Activated CD4-positive, alpha-beta memory T cell treated with anti-CD3 and anti-CD28 coated beads for 36 hours (primary cell): ENCODE measurements around the gene LRBA. TPM values are rescaled to one million over a fixed set of nuclear protein-coding genes. Genes with fewer than 3 reads are reported as not detected.
"Not testable (repeated sequence)": the region's sequence is repeated elsewhere in the genome, so short reads cannot be mapped to it uniquely, and the experiment has no call there.

Experiments used
- CTCF ChIA-PET: fragments of 350-600 bp; sonication (Branson Sonifier 250); formaldehyde crosslinking; loops from one replicate; lab custom pipeline; 2021; ENCODE audit warnings: antibody characterized with exemption, inconsistent platforms; lab: Charles Lee
- POLR2A ChIA-PET: fragments of 350-600 bp; sonication (Branson Sonifier 250); formaldehyde crosslinking; loops from one replicate; lab custom pipeline; 2021; ENCODE audit warnings: antibody characterized with exemption; lab: Charles Lee
- DNase-seq: peaks from one replicate; pipeline ENCODE4 v3.0.0-alpha.2; 2020
- H3K27ac Mint-ChIP-seq: one replicate; pipeline ENCODE4 v1.8.0; 2021; ENCODE audit warnings: mixed read lengths
- H3K27me3 Mint-ChIP-seq: one replicate; pipeline ENCODE4 v1.8.0; 2021; ENCODE audit warnings: mixed read lengths
- H3K36me3 Mint-ChIP-seq: one replicate; pipeline ENCODE4 v1.8.0; 2021; ENCODE audit warnings: mixed read lengths
- H3K4me1 Mint-ChIP-seq: one replicate; pipeline ENCODE4 v1.8.0; 2021; ENCODE audit warnings: low read depth, mixed read lengths
- H3K4me3 Mint-ChIP-seq: one replicate; pipeline ENCODE4 v1.8.0; 2021; ENCODE audit warnings: mild to moderate bottlenecking, mixed read lengths
- H3K9me3 Mint-ChIP-seq: one replicate; pipeline ENCODE4 v1.8.0; 2021; ENCODE audit warnings: mixed read lengths
- intact Hi-C: fragments of 100-400 bp; cut with micrococcal nuclease; formaldehyde crosslinking; loops from one replicate; pipeline ENCODE4 v1.15.1; 2023
- total RNA-seq, 2 experiments: library from RNA; stranded (reverse); gene quantifications; one replicate each; pipeline ENCODE4 v1.2.3, GENCODE V29; 2021

LRBA gene
- total RNA-seq, 2 experiments from 2014 or later: 62.4 to 63.7 TPM

DNA sequence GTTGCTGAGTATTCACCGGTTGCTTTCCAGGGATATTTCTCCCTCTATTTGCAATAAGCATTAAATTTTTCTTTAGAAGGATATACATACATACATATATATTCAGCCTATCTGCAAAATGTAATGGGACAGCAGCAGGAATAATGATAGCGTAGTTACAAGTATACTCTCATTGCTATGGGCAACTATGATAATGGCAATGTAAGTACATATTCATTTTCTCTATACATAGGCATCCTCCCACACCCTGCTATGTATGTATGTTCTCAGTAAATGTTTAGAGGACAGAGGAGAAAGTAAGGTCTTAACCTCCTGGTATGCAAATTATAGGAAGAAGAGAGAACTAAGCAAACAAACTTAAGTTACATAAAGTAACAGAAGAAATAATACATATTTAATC is 452.8 kb downstream of the LRBA start:
- CTCF ChIA-PET: interaction anchor here (0.6 kb wide), 1 partner anchor 304 kb away, joined by 4 read pairs; no protein-coding TSS in a partner anchor
- no peaks in the 10 kb centered on the region for H3K4me1 Mint-ChIP-seq
- H3K4me3 Mint-ChIP-seq: no peak overlapping the region
- H3K36me3 Mint-ChIP-seq: peaks cover 19% of the 10 kb centered on the region
- no peaks in the 10 kb centered on the region for H3K27me3 Mint-ChIP-seq
- H3K9me3 Mint-ChIP-seq: peaks cover 9% of the 10 kb centered on the region
- POLR2A ChIA-PET: no interaction called here
- no peak overlapping the region for H3K27ac Mint-ChIP-seq
- DNase-seq: no peak
- intact Hi-C loops: no loop called here

DNA sequence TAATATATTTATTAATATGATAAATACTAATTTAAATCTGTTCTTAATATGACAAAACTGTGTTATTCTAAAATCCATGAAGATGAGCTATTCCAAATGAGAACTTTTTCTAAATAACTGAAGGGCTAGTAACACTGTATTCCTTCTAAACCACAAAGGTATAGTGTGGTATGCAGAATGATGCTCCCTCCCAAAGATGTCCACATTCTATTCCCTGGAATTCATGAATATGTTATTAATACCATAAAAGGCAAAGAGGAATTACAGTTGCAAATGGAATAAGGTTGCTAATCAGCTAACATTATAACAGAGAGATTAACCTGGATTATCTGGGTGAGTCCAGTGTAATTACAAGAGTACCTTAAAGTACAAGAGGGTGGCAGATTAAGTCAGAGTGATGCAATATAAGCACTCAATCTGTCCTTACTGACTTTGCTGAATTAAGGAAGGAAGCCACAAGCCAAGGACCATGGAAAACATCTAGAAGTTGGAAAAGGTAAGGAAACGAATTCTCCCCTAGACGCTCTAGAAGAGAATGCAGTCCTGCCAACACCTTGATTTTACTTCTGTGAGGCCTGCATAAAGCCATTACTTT is 453.8 kb downstream of the LRBA start:
- Mint-ChIP-seq H3K36me3 (peaks cover 17% of the 10 kb centered on the region), H3K27me3 (no peaks in the 10 kb centered on the region), H3K9me3 (peaks cover 9% of the 10 kb centered on the region), H3K27ac (no peak overlapping the region), H3K4me1 (no peaks in the 10 kb centered on the region), H3K4me3 (no peak overlapping the region)
- POLR2A ChIA-PET: no interaction called here
- CTCF ChIA-PET: no interaction called here
- intact Hi-C loops: no loop called here
- no peak for DNase-seq

DNA sequence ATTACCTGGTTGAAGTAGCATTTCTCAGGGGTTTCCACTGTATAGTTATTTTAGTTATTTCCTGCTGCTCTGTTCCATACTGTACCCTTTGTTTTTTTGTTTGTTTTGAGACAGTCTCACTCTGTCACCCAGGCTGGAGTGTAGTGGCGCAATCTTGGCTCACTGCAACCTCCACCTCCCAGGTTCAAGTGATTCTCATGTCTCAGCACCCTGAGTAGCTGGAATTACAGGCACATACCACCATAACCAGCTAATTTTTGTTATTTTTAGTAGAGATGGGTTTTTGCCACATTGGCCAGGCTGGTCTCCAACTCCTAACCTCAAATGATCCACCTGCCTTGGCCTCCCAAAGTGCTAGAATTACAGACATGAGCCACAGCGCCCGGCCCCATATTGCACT is 457.3 kb downstream of the LRBA start:
- Mint-ChIP-seq H3K36me3 (peaks cover 13% of the 10 kb centered on the region), H3K9me3 (peaks cover 11% of the 10 kb centered on the region)
- H3K27me3 Mint-ChIP-seq, H3K4me3 Mint-ChIP-seq, DNase-seq, H3K27ac Mint-ChIP-seq, H3K4me1 Mint-ChIP-seq, intact Hi-C loops, POLR2A ChIA-PET, CTCF ChIA-PET: not testable (repeated sequence)

DNA sequence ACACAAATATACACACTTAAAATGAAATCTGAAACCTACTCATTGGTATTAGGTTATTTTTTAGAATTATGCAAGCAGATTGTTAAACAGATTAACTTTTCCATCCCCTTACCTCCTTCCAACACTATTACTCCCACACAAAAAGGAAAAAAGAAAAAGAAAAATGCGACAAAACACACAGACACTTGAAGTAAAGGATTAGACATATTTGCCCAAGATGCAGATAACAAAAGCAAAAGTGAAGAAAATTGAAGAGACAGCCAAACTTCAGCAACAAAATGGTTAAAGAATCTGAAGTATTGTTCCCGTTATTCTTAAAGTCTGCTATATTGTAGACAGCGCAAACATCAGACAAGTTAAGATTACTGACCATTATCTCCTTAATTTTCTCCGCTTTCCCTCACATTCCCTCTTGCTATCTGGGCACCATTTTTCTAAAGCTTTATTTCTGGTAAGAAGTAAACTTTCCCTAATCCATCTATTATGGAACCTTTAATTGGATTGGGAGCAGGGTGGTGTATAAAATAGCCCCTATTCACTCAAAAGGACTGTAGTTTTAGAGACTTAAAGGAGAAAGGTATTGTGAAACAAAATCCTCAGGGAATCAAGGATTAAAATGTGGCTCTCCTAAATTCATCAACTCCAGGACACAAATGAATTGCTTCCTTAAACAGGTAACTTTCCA is 467.8 kb downstream of the LRBA start:
- Mint-ChIP-seq H3K9me3 (peaks cover 3% of the 10 kb centered on the region), H3K27ac (no peak overlapping the region), H3K36me3 (peaks cover 6% of the 10 kb centered on the region), H3K4me1 (no peaks in the 10 kb centered on the region), H3K27me3 (no peaks in the 10 kb centered on the region), H3K4me3 (no peak overlapping the region)
- DNase-seq: no peak
- CTCF ChIA-PET: no interaction called here
- POLR2A ChIA-PET: no interaction called here
- intact Hi-C loops: no loop called here

DNA sequence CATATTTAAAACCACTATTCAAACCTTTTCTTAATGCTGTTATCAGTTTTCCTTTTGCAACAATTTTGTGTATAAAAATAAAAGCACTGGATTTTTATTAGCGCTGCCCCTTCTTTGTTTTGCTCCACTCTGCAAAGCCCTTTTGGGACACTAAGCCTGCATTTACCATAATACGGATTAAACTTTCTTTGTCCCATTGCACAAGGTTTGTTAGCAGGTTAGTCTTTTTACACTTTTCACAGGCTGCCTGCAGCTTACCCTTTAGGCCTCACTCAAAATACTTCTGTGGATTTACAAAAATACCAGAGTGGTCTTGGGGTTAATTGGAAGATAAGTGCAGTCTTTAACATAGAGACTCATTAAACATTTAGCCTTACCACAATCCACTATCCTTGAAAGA is 468.8 kb downstream of the LRBA start:
- no peaks in the 10 kb centered on the region for H3K9me3 Mint-ChIP-seq
- ChIA-PET CTCF (interaction anchor here (0.9 kb wide), 1 partner anchor 8 kb away, joined by 3 read pairs; no protein-coding TSS in a partner anchor), POLR2A (no interaction called here)
- intact Hi-C loops: no loop called here
- H3K27ac Mint-ChIP-seq: no peak overlapping the region
- no peak overlapping the region for H3K4me3 Mint-ChIP-seq
- H3K27me3 Mint-ChIP-seq: no peaks in the 10 kb centered on the region
- DNase-seq: no peak
- no peaks in the 10 kb centered on the region for H3K36me3 Mint-ChIP-seq
- H3K4me1 Mint-ChIP-seq: no peaks in the 10 kb centered on the region

DNA sequence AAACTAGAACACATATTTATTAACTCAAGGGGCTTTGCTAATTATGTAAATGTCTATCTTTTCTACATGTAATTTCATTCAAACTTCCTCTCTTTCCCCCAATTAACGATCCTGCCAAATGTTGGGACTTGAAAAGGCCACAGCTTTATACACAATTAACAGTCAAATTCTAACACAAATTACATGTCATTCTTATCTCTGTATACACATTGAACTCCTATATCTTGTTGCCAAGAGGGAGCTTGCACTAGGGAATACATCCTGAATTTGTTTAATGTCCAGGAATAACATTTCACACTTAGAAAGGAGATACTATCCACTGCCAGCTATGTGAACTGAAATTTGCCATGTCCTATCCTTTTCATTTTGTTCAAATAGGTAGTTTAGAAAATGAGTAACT is 472.0 kb downstream of the LRBA start:
- POLR2A ChIA-PET: no interaction called here
- Mint-ChIP-seq H3K27me3 (no peaks in the 10 kb centered on the region), H3K9me3 (no peaks in the 10 kb centered on the region), H3K4me3 (no peak overlapping the region), H3K4me1 (no peaks in the 10 kb centered on the region), H3K27ac (no peak overlapping the region), H3K36me3 (peaks cover 4% of the 10 kb centered on the region)
- CTCF ChIA-PET: no interaction called here
- intact Hi-C loops: no loop called here
- DNase-seq: no peak

DNA sequence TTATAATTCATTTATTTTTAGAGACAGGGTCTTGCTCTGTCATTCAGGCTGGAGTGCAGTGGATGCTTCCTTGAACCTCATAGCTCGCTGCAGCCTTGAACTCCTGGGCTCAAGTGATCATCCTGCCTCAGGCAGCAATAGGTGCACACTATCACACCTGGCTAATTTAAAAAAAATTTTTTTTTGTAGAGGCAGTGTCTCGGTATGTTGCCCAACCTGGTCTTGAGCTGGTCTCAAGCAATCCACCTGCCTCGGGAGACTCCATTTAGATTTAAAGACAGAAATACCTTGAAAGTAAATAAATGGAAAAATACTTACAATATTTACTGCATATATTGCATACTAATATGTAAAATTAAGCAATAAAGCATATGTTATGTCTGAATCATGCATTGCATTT is 473.4 kb downstream of the LRBA start:
- H3K9me3 Mint-ChIP-seq: no peaks in the 10 kb centered on the region
- no peaks in the 10 kb centered on the region for H3K4me1 Mint-ChIP-seq
- ChIA-PET CTCF (no interaction called here), POLR2A (no interaction called here)
- H3K27me3 Mint-ChIP-seq: no peaks in the 10 kb centered on the region
- no peak overlapping the region for H3K4me3 Mint-ChIP-seq
- peaks cover 4% of the 10 kb centered on the region for H3K36me3 Mint-ChIP-seq
- H3K27ac Mint-ChIP-seq: no peak overlapping the region
- no peak for DNase-seq
- intact Hi-C loops: no loop called here

DNA sequence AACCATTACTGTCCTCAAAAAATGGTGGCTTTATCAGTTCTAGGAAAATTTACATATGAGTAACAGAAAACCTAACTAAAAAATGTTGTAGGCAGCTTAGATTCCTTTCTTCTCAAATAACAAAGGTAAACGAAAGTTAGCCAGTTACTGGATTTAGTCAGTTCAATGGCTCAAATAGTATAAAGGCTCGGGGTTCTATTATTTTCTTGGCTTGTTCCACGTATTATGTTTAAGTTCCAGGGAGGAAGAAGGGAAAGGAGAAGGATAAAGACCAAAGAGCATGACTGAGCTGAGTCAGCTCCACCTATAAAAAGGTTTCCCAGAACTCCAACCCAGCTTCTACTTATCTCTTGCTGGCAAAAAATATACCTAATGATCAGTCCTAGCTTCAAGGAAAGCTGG is 474.1 kb downstream of the LRBA start:
- Mint-ChIP-seq H3K4me1 (no peaks in the 10 kb centered on the region), H3K36me3 (peaks cover 4% of the 10 kb centered on the region), H3K4me3 (no peak overlapping the region), H3K9me3 (no peaks in the 10 kb centered on the region), H3K27ac (no peak overlapping the region), H3K27me3 (no peaks in the 10 kb centered on the region)
- DNase-seq: no peak
- intact Hi-C loops: no loop called here
- ChIA-PET POLR2A (no interaction called here), CTCF (no interaction called here)

DNA sequence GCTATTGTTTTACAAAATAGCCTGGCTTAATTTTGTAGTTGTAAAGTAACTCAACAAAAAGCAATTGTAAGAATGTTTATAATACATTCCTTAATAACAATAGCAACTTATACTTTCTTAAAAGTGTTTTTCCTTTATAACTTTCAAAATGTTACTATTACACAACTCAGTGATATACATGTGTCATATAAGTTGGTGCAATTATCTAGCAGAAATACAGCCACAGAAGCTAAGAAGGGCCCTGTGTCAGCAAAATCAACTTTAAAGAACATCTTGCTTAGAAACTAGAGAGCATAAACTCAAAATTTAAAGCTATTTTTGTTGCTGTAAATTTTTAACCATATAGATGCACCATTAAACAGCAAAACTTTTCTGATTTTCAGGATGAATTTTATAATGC is 474.5 kb downstream of the LRBA start:
- Mint-ChIP-seq H3K9me3 (no peaks in the 10 kb centered on the region), H3K4me3 (no peak overlapping the region), H3K27ac (no peak overlapping the region), H3K27me3 (no peaks in the 10 kb centered on the region), H3K36me3 (peaks cover 4% of the 10 kb centered on the region), H3K4me1 (no peaks in the 10 kb centered on the region)
- CTCF ChIA-PET: no interaction called here
- POLR2A ChIA-PET: no interaction called here
- DNase-seq: no peak
- intact Hi-C loops: no loop called here

DNA sequence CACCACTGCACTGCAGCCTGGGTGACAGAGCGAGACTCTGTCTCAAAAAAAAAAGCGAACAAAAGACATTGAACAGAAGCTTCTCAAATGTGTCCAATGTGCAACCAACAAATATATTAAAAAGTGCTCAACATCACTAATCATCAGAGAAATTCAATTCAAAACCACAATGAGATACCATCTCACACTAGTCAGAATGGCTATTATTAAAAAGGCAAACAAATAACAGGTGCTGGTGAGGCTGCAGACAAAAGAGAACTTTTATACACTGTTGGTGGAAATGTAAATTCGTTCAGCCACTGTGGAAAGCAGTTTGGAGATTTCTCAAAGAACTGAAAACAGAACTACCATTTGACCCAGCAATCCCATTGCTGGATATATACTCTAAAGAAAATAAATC is 477.2 kb downstream of the LRBA start:
- DNase-seq, POLR2A ChIA-PET, H3K4me1 Mint-ChIP-seq, H3K27me3 Mint-ChIP-seq, H3K36me3 Mint-ChIP-seq, CTCF ChIA-PET, H3K27ac Mint-ChIP-seq, H3K9me3 Mint-ChIP-seq, H3K4me3 Mint-ChIP-seq, intact Hi-C loops: not testable (repeated sequence)

DNA sequence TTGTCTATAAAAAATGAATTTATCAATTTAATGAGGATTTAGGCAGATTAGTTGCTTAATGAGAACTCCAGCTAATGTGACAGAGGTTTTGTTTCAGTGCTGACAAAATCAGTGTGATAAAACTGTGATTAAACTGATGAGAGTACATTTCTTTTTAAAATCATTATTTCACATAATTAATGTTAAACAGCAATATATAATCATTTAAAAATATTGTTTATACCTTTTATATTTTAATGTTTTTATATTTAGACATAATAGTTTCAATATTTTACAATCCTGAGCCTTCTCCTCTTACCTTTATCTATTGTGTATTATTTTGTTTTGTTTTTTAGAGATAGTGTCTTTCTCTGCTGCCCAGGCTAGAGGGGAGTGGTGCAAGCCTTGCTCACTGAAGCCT is 480.3 kb downstream of the LRBA start:
- Mint-ChIP-seq H3K36me3 (peaks cover 4% of the 10 kb centered on the region), H3K4me1 (no peaks in the 10 kb centered on the region), H3K27ac (no peak overlapping the region), H3K9me3 (no peaks in the 10 kb centered on the region), H3K4me3 (no peak overlapping the region), H3K27me3 (no peaks in the 10 kb centered on the region)
- DNase-seq: no peak
- intact Hi-C loops: no loop called here
- CTCF ChIA-PET: no interaction called here
- POLR2A ChIA-PET: no interaction called here

DNA sequence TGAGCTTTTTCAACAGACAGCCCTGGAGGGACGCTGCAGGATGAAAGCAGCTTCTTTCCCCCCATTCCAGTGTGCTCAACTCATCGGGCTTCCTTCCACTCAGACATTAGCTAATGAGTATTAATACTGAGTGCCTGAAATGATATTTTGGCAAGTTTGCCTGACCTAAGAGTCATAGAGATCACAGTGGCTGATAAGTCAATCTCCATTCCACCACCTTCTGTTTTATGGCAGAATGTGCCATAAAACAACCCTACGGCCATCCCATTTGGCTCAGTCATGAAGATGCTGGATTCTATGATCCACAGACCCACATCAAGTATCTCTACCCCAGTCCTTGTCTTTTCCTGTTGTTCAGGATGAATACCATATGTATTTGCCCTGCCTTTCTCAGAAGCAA is 481.4 kb downstream of the LRBA start:
- H3K4me1 Mint-ChIP-seq: no peaks in the 10 kb centered on the region
- no peaks in the 10 kb centered on the region for H3K27me3 Mint-ChIP-seq
- intact Hi-C loops: no loop called here
- no peak overlapping the region for H3K27ac Mint-ChIP-seq
- H3K9me3 Mint-ChIP-seq: no peaks in the 10 kb centered on the region
- H3K36me3 Mint-ChIP-seq: no peaks in the 10 kb centered on the region
- DNase-seq: no peak
- ChIA-PET CTCF (no interaction called here), POLR2A (no interaction called here)
- no peak overlapping the region for H3K4me3 Mint-ChIP-seq

DNA sequence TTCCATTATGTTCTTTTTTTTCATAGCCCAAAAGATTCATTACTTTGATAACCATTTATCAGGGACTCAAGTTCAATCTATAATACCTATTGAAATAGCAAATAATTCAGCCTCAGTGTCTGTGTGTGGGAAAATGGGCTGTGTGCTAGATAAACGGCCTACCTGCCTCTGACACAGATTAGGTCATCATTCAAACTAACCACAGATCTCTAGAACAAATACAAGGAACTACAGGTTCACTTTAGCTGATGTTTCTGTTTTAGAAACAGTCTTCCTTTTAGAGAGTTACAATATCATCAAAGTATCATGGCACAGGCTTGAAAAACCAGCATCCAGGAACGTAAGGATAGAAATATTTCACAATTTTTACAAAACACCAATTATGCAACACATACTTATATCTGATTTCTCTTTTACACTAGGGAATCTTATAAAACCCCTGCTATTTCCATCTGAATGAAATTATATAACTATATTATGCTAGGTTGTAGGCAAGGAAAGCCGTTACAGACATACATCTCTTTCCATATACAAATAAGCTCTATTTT is 489.7 kb downstream of the LRBA start:
- no peaks in the 10 kb centered on the region for H3K9me3 Mint-ChIP-seq
- no peak for DNase-seq
- H3K27ac Mint-ChIP-seq: no peak overlapping the region
- POLR2A ChIA-PET: no interaction called here
- intact Hi-C loops: no loop called here
- H3K27me3 Mint-ChIP-seq: no peaks in the 10 kb centered on the region
- H3K4me3 Mint-ChIP-seq: no peak overlapping the region
- CTCF ChIA-PET: interaction anchor here (0.7 kb wide), 1 partner anchor 46 kb away, joined by 3 read pairs; no protein-coding TSS in a partner anchor
- H3K36me3 Mint-ChIP-seq: peaks cover 2% of the 10 kb centered on the region
- H3K4me1 Mint-ChIP-seq: peaks cover 4% of the 10 kb centered on the region
